Posterior vena cava (tissue), 2 donors: ENCODE measurements around the gene MYO7A. TPM values are rescaled to one million over a fixed set of nuclear protein-coding genes. Genes with fewer than 3 reads are reported as not detected.

Experiments used
- DNase-seq: peaks from one replicate; pipeline ENCODE4 v3.0.0-alpha.2; 2020; ENCODE audit warnings: low spot score
- intact Hi-C, 2 donors: fragments of 100-400 bp; cut with DNase I; formaldehyde crosslinking; loops; one replicate each; pipeline versions ENCODE4 v1.14.1 to v1.14.2; 2022 to 2023
- total RNA-seq, 2 donors: library from RNA; stranded (reverse); fragmentation: NEBNext Ultra II Directional; extraction: Animal tissue kit (Norgen Biotek cat#: 25700); gene quantifications; one replicate each; pipeline ENCODE4 v1.2.1, GENCODE V29; 2021
- donor health status: DM: yes; HTN: yes; CAD: no.
- donor health status: DM: yes; HTN: yes; CAD: no.

The MYO7A gene
- total RNA-seq, 2 donors from 2014 or later = 12.2 to 17.3 TPM

DNA sequence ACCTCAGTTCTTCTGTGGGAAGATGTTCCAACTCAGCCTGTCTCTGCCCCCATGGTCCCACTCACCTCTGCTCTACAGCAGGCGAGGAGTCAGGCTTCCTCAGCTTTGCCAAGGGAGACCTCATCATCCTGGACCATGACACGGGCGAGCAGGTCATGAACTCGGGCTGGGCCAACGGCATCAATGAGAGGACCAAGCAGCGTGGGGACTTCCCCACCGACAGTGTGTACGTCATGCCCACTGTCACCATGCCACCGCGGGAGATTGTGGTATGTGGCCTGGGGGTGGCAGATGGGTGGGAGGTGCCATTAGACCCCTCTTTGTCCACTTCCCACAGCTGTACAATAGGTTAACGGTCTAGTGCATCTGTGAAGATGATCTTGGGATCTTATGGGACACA, 73.3 kb downstream of the MYO7A start:
- intact Hi-C loops = no loop called here
- DNase-seq = peak; percentile 81

DNA sequence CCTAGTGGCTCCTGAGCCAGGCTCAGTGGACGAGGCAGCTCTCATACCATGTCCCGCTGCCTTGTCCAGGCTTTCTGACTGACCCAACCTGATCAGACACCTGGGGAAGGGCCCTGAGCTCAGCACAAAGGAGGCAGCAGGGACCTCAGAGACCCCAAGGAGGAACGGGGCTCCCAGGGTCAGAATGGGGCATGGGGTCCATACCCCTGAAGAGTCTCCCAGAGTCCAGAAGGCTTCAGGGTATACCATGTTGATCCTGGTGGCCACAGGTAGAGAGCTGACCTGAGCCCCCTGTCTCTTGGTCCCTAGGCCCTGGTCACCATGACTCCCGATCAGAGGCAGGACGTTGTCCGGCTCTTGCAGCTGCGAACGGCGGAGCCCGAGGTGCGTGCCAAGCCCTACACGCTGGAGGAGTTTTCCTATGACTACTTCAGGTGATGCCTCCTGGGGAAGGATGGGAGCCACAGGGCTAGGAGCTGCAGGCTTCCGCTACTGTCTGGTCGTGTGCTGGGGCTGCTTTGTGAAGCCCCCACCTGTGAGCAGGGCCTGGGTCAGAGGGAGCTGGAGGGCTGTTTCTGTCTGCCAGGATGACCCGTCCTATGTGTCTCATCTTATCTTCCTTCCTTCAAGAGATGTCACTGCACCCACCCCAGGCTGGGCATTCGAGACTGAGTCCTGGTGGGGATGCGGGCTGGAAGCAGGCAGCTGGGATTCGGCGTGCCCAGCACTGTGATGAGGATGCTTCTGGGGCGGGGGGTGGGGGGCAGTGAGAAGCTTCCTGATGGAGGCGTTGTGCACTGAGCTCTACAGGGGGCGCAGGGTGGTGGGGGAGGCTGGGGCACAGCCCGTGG, 74.2 kb downstream of the MYO7A start:
- DNase-seq = peak; percentile 76
- intact Hi-C loops = no loop called here

DNA sequence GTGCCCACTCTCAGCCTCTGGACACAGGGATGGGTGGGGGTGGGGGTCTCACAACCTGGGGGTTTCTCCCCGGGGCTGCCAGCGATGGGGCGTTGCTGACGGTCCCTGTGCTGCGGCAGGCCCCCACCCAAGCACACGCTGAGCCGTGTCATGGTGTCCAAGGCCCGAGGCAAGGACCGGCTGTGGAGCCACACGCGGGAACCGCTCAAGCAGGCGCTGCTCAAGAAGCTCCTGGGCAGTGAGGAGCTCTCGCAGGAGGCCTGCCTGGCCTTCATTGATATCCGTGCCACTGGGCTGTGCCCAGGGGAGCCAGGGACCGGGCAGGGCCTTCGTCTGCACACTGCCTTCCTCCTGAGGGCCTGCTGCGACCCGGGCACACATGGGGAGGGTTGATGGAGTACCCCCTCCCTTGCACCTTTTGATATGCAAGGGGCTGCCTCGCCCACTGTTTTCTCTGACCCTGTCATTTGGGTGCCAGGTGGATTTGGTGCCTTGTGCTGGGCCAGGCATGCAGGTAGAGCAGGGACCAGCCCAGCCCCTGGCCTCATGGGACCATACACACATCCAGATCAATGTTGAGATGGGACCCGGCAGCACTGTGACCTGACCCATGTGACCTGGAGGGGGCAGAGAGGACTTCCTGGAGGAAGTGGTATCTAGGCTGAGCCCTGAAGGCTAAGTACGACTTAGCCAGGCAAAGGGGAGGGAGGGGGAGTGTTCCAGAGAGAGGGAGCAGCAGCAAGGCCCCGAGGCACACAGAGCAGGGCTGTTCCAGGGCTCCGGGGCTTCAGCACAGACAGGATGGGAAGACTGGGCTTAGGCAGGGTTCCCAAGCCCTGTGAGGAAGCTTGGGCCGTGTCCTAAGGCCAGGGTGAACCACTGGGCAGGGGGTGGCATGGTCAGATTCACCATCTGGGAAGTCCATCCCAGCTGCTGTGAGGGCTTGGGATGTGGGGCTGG, 75.2 kb downstream of the MYO7A start:
- DNase-seq = peak; percentile 79
- intact Hi-C loops = no loop called here

DNA sequence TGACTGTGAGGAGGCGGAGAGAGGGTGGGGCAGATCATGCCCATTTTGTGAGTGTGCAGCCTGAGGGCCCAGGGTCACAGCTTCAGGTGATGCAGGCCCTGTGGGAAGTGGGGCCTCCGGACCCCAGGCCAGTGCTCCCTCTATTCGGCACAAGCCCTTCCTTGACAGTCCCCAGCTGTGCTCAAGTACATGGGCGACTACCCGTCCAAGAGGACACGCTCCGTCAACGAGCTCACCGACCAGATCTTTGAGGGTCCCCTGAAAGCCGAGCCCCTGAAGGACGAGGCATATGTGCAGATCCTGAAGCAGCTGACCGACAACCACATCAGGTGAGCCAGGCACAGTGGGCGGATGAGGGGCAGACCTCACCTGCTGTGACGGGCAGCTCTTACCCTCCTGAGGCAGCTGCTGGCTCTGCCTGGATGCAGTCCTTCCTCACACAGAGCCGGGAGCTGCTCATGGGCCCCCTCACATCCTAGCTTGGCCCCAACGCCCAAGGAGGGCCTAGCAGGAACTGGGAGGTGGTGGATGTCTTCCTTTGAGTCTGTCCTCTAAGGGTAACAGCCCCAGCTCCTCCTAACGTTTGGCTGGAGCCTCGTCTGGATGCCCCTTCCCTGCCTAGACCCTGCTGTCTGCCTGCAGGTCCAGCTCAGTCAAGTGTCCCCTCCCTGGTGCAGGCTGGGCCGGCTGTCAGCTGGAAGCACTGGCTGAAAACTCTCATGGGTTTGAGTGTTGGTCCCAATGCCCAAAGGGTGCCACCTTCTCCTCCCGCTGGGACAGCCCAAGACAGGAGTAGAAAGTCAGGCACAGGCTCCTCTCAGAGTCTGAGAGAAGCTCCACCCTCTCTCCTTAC, 76.1 kb downstream of the MYO7A start:
- intact Hi-C loops = no loop called here
- peak; percentile 56 for DNase-seq

DNA sequence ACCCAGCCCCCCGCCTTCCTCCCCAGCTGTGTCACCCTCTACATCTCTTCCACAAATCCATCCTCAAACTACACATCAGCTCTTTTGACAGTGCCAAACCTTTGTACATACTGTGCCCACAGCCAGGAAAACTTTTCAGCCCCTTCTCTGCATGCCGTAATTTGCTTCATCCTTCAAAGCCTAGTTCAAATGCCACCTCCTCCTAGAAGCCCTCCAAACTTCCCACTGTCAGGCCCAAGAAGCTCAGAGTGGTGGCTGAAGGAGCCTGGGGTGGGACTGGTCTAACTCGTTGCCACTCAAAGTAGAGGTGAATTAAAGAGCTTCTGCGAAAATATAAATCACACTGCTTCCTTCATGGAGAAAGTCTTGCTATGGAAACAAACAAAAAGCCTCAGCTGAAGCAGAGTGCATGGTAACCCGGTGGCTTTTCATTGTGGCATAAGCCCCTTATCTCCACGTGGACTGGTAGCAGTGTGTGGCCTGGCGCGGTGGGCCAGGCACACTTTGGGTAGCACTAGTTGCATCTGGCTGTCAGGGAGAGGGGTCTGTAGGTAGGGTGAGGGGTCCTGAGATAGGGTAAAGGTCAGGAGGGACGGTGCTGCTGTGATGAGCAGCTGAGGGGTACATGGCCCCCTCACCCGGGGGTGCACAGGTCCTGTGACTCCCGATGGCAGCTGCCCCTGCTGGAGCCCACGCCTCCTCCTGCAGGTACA, 76.9 kb downstream of the MYO7A start:
- intact Hi-C loops = no loop called here
- DNase-seq = peak; percentile 63

DNA sequence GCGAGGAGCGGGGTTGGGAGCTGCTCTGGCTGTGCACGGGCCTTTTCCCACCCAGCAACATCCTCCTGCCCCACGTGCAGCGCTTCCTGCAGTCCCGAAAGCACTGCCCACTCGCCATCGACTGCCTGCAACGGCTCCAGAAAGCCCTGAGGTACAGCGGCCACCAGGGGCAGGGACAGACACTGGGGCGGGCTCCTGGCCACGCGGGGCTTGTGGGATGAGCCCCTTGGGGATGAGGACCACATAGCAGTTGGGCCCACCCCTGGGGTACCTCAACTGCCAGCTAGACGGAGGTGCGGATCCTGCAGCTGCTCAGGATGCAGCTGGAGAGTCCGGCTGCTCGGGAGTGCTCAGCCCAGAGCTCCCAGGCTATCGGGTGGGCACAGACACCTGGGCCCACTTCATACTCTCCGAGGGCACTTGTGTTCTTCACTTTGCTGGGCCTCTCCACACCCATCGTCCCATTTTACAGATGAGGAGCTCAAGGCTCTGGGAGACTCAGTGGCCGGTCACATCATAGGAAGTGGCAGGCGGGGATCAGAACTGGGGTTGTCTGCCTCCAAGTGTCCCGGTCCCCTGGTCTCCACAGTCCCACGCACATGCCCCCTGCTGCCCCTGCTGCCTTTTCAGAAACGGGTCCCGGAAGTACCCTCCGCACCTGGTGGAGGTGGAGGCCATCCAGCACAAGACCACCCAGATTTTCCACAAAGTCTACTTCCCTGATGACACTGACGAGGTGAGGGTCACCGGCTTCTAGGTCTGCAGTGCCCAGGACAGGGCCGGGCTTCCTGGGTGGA, 77.6 kb downstream of the MYO7A start:
- intact Hi-C loops = no loop called here
- DNase-seq = peak; percentile 65

DNA sequence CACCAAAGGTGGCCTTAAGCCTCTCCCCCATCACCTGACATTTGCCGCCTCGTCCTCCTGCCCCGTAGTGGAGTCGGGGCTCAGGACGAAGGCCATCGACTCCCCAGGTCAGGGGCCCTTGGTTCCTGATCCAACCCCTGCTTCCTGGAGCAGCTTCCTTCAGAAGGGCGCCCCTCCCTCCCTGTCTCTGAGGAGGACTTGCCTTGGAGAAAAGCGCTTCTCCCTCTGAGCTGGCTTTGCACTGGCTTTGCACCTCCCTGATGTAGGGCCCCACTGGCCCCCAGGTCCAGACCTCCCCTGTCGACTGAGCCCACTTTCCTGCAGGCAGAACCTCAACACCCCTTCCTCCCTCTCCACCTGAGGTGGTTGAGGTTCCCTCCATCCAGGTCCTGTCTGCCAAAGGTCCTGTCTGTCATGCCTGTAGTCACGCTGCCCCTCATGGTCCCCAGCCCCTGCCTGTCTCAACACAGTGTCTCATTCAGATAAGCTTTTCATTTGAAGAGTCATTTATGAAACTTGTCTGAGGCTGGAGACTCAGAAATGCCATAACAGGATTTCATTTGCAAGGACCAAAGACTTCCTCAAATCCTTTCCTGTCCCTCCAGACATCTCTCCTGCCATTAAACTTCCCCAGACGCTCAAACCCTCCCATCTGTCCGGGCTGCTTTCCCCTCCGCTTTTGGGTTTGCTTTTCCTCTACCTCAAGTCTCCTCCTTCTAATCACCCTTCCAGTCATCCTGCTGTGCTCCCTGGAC, 78.4 kb downstream of the MYO7A start:
- peak; percentile 71 for DNase-seq
- intact Hi-C loops = no loop called here

DNA sequence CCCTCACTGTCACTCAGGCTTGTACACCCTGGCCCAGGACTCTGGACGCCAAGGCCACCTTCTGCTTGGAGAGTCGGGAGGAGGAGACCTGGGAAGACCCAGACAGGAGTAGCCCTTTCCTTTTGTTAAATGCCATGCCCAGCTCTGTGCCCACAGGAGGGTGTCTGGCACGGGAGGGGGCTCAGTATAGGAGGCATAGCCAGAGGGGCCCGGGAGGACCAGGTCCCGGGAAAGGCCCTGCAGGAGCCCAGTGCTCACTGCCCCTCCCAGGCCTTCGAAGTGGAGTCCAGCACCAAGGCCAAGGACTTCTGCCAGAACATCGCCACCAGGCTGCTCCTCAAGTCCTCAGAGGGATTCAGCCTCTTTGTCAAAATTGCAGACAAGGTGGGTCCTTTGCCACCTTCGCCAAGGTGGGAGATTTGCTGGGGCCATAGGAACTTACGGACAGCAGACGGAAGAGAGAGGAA, 79.0 kb downstream of the MYO7A start:
- intact Hi-C loops = no loop called here

DNA sequence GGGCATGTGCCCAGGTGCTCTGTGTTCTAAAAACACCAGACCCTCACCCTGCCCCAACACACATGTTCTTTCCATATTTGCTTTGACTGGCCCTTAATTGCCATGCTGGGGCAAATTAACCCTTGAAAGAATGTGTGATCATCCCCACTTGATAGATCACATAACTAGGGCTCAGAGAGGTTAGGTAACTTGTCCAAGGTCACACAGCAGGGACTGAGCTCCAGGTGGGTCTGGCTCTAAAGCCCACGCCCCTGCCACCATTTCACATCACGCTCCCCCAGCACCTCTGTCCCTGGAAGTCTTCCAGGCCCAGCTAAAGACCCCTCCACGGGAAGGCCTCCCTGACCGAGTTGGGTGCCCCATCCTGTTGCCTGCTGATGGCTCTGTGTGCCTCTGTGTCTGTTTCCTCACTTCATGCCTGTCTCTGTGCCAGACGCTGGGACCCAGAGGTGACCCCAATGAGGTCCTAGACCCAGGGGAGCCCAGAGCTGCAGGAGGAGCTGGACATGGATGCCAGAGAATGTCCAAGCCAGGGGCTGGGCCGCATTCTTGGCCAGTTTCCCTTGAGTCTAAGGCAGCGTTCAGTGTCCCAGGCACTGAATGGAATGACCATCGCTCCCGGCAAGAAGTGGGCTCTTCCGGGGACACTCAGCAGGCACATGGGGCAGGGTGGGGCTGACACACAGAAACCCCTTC, 79.7 kb downstream of the MYO7A start:
- peak; percentile 81 for DNase-seq
- intact Hi-C loops = no loop called here

More for the DNA sequence above, 79.0 kb downstream of the MYO7A start:
- peak; percentile 65 for DNase-seq

DNA sequence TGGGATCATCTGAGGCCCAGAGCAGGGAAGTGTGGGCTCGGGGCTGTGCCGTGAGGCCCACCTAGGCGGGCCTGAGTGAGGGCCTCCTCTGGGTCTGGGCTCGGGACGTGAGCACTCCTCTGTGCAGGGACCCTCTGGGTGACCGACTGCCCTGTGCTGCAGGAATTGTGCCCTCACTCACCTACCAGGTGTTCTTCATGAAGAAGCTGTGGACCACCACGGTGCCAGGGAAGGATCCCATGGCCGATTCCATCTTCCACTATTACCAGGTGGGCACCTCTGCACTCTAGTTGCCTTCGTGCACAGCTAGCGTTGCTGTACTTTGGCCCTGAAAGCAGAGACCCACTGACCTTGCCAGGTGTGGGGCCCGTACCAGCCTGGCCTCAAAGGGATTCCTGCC, 80.5 kb downstream of the MYO7A start:
- intact Hi-C loops = no loop called here
- DNase-seq = peak; percentile 54

DNA sequence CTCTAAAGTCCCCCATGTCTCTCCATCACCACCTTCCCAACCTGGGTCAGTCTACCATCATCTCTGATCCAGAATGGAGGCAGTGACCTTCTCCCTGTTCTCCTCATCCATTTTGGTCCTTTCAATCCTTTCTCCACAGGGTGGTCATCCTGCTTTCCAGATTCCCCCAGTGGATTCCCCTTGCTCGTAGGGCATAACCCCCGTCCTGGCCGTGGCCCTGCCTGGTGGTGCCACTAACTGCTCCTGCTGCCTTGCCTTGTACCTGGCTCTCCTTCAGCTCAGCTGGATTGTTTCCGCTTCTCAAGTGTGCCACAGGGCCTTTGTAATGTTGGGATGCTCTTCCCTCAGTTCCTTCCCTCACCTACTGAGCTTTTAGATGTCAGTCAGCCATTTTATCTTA, 81.6 kb downstream of the MYO7A start:
- intact Hi-C loops = no loop called here
- no peak for DNase-seq

DNA sequence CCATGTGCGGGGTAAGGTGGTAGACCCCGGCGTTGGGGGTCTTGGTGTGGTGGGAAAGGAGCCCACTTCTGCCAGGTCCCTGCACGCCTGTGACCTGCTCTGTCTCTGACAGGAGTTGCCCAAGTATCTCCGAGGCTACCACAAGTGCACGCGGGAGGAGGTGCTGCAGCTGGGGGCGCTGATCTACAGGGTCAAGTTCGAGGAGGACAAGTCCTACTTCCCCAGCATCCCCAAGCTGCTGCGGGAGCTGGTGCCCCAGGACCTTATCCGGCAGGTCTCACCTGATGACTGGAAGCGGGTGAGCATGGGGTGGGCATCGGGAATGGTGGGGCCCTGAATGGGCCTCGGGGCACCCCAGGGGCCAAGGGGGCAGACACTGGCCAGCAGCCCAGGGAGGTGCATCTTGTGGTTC, 83.0 kb downstream of the MYO7A start:
- peak; percentile 64 for DNase-seq
- intact Hi-C loops = no loop called here

DNA sequence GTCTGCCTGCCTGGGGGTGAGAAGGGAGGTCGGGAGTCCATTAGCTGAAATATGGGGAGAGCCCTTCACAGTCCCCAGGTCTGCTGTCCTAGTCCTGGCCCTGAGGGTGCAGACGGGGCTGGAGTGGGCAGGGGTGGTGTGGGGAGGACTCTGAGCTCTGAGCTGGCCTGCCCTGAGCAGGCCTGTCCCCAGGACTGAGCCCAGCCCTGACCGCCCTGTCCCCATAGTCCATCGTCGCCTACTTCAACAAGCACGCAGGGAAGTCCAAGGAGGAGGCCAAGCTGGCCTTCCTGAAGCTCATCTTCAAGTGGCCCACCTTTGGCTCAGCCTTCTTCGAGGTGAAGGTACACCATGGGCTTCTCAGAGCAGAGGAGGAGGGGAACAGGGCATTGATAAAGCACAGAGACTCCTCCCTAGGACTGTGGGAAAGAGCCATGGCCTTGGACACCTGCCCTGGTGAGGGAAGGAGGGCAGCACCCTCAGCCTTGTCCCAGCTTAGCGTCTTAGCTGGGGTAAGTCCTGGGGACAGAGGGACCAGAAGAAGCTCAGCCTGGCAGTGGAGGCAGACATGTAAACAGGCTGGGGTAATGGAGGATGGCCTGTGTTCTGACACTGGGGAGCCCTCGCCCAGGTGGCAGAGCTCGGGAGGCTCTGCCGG, 83.7 kb downstream of the MYO7A start:
- intact Hi-C loops = no loop called here
- DNase-seq = no peak

DNA sequence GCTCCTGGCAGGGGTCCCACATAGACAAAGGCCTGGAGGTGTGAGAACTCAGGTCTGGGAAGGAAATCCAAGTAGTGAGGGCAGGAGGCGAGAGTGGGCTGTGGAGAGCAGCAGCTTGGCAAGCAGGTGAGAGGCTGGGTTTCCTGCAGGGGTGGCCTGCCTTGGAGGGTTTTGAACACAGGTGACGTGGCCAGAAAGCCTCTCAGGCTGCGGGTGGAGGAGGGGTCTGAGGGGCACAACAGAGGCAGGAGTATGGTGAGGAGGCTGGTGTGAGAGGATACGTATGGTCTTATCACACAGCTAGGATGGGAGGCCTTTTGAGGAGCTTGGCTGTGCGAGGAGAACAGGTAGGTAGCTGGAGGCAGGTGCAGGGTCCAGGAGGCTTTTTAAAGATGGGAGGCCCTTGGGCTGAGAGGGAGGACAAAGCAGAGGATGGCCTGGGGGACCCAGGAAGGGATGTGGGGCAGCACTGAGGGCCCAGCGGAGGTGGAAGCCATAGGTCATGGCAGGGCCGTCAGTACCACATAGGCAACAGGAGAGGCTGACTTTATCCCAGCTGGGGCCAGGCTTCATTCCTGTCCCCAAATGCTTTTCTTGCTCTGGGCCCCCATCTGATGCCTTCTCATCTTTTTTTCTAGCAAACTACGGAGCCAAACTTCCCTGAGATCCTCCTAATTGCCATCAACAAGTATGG, 84.4 kb downstream of the MYO7A start:
- intact Hi-C loops = no loop called here
- no peak for DNase-seq

DNA sequence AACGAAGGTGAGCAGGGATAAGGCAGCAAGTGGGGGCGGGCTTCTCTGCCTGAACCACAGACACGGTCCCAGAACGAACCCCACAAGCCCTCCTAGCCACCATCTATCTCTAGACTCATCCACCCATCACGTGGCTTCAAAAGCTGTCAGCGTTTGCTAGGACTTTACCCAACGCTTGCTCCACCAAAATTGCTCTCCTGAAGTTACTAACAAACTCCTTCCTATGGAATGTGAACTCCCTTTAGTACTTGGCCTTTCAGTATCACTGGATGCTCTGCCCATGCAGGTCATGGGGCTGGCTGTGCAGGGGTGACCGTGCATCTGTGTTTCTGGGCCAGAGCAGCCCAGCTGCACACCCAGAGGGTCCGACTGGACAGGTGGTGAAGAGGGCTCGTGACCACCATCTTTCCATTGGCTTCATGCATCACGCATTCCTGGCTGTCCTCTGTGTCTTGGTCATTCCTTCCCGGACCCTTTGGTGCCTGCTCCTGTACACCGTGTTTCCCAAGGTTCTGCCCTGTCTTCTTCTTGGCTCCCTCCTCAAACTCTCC, 85.1 kb downstream of the MYO7A start:
- intact Hi-C loops = no loop called here
- DNase-seq = no peak
